Stomach (tissue), 4 donors: ENCODE results near the gene NCKAP5.

Source experiments
- CTCF ChIP-seq, 7 experiments: fragments of 450-650 bp in 4 of 7; fragments of 200-600 bp in 3 of 7; sonication (generic) in 3 of 7; IDR thresholded peaks; one replicate each; pipeline ENCODE4 v1.5.1; 2016 to 2019; ENCODE audit warnings: antibody characterized with exemption in 7 of 7, control low read depth in 2 of 7, mild to moderate bottlenecking in 1 of 7
- POLR2A ChIP-seq, 4 donors: fragments of 450-650 bp; IDR thresholded peaks; one replicate each; pipeline ENCODE4 v1.6.1; 2016; ENCODE audit warnings: antibody characterized with exemption in 4 of 4, control low read depth in 2 of 4, mild to moderate bottlenecking in 1 of 4, moderate library complexity in 1 of 4
- POLR2AphosphoS5 ChIP-seq, 3 donors: sonication (generic); formaldehyde crosslinking; IDR thresholded peaks; one replicate each; pipeline ENCODE4 v1.6.1; 2016; ENCODE audit warnings: antibody characterized with exemption in 3 of 3

GRCh38 chr2:132824716-132825115 is 743.5 kb downstream of the NCKAP5 start:
- TF ChIP-seq POLR2AphosphoS5 (IDR thresholded peaks at IDR 0.05) (no peak), CTCF (IDR thresholded peaks at IDR 0.05) (no peak), POLR2A (IDR thresholded peaks at IDR 0.05) (no peak)
